NK-92 (cell line): Measurements from ENCODE around the gene BRIP1.
"Not testable (repeated sequence)": the region's sequence is repeated elsewhere in the genome, so short reads cannot be mapped to it uniquely, and the experiment has no call there.

Experiments used
- DNase-seq: peaks from one replicate; lab custom pipeline; 2025; ENCODE audit not compliant: unreplicated experiment; lab: John Stamatoyannopoulos, UW

BRIP1 gene

GRCh38 chr17:61670691-61671090 lies 192.6 kb downstream of the BRIP1 start:
- DNase-seq = no peak

GRCh38 chr17:61669522-61669921 lies 193.8 kb downstream of the BRIP1 start:
- DNase-seq = no peak

- DNase-seq = no peak
These were observed 194.8 kb downstream of the BRIP1 start for GRCh38 chr17:61668486-61668885.

GRCh38 chr17:61666406-61667088 lies 196.8 kb downstream of the BRIP1 start:
- DNase-seq = not testable (repeated sequence)

- DNase-seq = no peak
These were observed 200.0 kb downstream of the BRIP1 start for GRCh38 chr17:61663310-61663709.

- no peak for DNase-seq
These were observed 200.6 kb downstream of the BRIP1 start for GRCh38 chr17:61662741-61663140.

- DNase-seq = no peak
These were observed 201.1 kb downstream of the BRIP1 start for GRCh38 chr17:61662186-61662585.

GRCh38 chr17:61660746-61661485 lies 202.4 kb downstream of the BRIP1 start:
- no peak for DNase-seq

- no peak for DNase-seq
These were observed 203.9 kb downstream of the BRIP1 start for GRCh38 chr17:61659437-61659836.

GRCh38 chr17:61658183-61658582 lies 205.1 kb downstream of the BRIP1 start:
- no peak for DNase-seq

GRCh38 chr17:61657338-61657737 lies 206.0 kb downstream of the BRIP1 start:
- no peak for DNase-seq

GRCh38 chr17:61656721-61657217 lies 206.6 kb downstream of the BRIP1 start:
- DNase-seq = no peak

GRCh38 chr17:61650749-61651148 lies 212.6 kb downstream of the BRIP1 start:
- DNase-seq = no peak

GRCh38 chr17:61648587-61648986 lies 214.7 kb downstream of the BRIP1 start:
- no peak for DNase-seq

- no peak for DNase-seq
These were observed 216.3 kb downstream of the BRIP1 start for GRCh38 chr17:61647047-61647446.

GRCh38 chr17:61646482-61646881 lies 216.8 kb downstream of the BRIP1 start:
- no peak for DNase-seq

- DNase-seq = no peak
These were observed 217.4 kb downstream of the BRIP1 start for GRCh38 chr17:61645920-61646319.

GRCh38 chr17:61644800-61645774 lies 218.2 kb downstream of the BRIP1 start:
- no peak for DNase-seq

GRCh38 chr17:61642768-61643167 lies 220.6 kb downstream of the BRIP1 start:
- DNase-seq = no peak

GRCh38 chr17:61641715-61642114 lies 221.6 kb downstream of the BRIP1 start:
- DNase-seq = no peak

- no peak for DNase-seq
These were observed 222.2 kb downstream of the BRIP1 start for GRCh38 chr17:61641084-61641483.
